Activated naive CD8-positive, alpha-beta T cell treated with anti-CD3 and anti-CD28 coated beads, Interleukin-2, amount 10 ng/mL, durations not matched to agents 7 days and 5 days (primary cell): ENCODE results near the gene CA10. TPM values are rescaled to one million over a fixed set of nuclear protein-coding genes. Genes with fewer than 3 reads are reported as not detected.

Source experiments
- ATAC-seq: fragments of 150-1000 bp; cut with Tn5 transposase; one replicate; pipeline ENCODE4 v1.10.0; 2021; ENCODE audit warnings: low read depth, moderate library complexity
- POLR2A ChIA-PET: fragments of 350-600 bp; sonication (Branson Sonifier 250); formaldehyde crosslinking; loops from one replicate; lab custom pipeline; 2021; ENCODE audit warnings: antibody characterized with exemption; lab: Charles Lee
- DNase-seq: peaks from one replicate; pipeline ENCODE4 v3.0.0; 2021
- H3K27ac Mint-ChIP-seq: one replicate; pipeline ENCODE4 v1.8.0; 2022; ENCODE audit warnings: mild to moderate bottlenecking, mixed read lengths
- H3K27me3 Mint-ChIP-seq: one replicate; pipeline ENCODE4 v1.8.0; 2022; ENCODE audit warnings: mild to moderate bottlenecking, moderate library complexity, mixed read lengths
- H3K36me3 Mint-ChIP-seq: one replicate; pipeline ENCODE4 v1.8.0; 2021; ENCODE audit warnings: mild to moderate bottlenecking, mixed read lengths
- H3K4me1 Mint-ChIP-seq: one replicate; pipeline ENCODE4 v1.8.0; 2021; ENCODE audit warnings: mixed read lengths
- H3K4me3 Mint-ChIP-seq: one replicate; pipeline ENCODE4 v1.8.0; 2022; ENCODE audit warnings: mild to moderate bottlenecking, moderate library complexity, mixed read lengths
- H3K9me3 Mint-ChIP-seq: one replicate; pipeline ENCODE4 v1.8.0; 2021; ENCODE audit warnings: mixed read lengths
- total RNA-seq, 2 experiments: library from RNA; stranded (reverse); gene quantifications; one replicate each; pipeline ENCODE4 v1.2.3, GENCODE V29; 2021

CA10 gene
- total RNA-seq, 2 experiments from 2014 or later, result 0.20 TPM; not detected in 1

- H3K4me1 Mint-ChIP-seq, result no peaks in the 10 kb centered on the region
- POLR2A ChIA-PET, result no interaction called here
- no peak for ATAC-seq
Observed at GRCh38 chr17:51904379-51904778, 254.1 kb downstream of the CA10 start.

DNA sequence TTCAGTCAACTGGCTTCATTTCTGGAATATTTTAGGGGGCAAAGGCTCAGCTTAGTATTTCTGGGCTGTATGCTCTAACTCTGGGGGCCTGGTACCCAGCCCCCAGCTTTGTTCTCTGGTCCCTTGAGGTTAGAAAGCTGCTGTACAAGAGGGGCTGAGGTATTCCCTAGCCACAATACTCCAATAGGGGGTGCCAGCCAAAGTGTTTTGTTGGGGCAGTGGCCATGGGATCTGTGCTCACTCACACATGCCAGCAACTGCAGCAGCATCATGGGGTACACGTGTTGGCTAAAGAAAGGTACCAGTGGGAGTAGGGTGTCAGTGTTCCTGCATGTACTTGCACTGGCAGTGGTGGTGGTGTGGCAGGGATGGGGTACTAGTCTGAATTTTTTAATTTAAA is 257.3 kb downstream of the CA10 start:
- H3K36me3 Mint-ChIP-seq, result no peaks in the 10 kb centered on the region
- H3K27ac Mint-ChIP-seq, result no peak overlapping the region
- no peak overlapping the region for H3K4me3 Mint-ChIP-seq
- ATAC-seq (no peak), DNase-seq (no peak)
- H3K9me3 Mint-ChIP-seq, result no peaks in the 10 kb centered on the region
- POLR2A ChIA-PET, result no interaction called here
- no peaks in the 10 kb centered on the region for H3K4me1 Mint-ChIP-seq
- H3K27me3 Mint-ChIP-seq, result peaks cover 4% of the 10 kb centered on the region

More at GRCh38 chr17:51904379-51904778, 254.1 kb downstream of the CA10 start:
- no peak for DNase-seq
- Mint-ChIP-seq H3K27ac (no peak overlapping the region), H3K36me3 (no peaks in the 10 kb centered on the region), H3K4me3 (no peak overlapping the region), H3K9me3 (no peaks in the 10 kb centered on the region), H3K27me3 (no peaks in the 10 kb centered on the region)

DNA sequence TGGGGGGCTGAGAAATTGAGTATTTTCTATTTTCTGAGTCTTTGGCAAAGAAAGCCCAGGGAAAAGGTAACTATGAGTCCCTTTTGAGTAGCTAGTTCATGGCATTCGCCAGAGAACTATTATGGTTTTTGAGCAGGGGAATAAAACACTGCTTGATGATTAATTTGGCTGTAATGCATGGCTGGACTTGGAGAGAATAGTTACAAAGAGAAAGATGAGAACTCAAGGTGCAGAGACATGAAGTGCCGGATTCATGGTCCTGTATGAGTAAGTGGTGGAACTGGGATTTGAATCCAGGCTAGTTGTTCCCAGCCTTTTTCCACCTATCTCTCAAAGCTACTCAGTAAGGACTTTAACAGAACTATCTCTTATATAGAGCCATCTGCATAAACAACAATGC is 266.6 kb downstream of the CA10 start:
- Mint-ChIP-seq H3K4me1 (no peaks in the 10 kb centered on the region), H3K27me3 (peaks cover 1% of the 10 kb centered on the region), H3K36me3 (no peaks in the 10 kb centered on the region), H3K9me3 (no peaks in the 10 kb centered on the region), H3K4me3 (no peak overlapping the region), H3K27ac (no peak overlapping the region)
- POLR2A ChIA-PET, result no interaction called here
- ATAC-seq (no peak), DNase-seq (no peak)

DNA sequence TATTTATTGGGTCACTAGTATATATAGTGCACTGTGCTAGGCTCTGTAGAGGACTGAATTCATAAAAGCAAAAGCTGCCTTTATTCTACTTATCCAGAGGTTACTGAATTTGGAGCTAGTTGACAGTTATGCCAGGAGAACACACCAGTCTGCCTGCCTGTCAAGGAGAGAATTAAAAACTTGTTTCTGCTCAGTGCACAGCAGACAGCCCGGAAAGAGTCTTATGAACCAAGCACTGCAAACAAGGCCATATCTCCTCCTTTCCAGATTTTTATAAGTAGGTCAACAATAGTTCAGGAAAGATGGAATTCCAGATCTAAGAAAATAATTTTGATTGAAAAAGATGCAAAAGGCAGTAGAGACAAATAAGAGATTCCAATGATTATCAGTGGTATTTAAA is 267.8 kb downstream of the CA10 start:
- ATAC-seq, result no peak
- H3K27ac Mint-ChIP-seq, result no peak overlapping the region

DNA sequence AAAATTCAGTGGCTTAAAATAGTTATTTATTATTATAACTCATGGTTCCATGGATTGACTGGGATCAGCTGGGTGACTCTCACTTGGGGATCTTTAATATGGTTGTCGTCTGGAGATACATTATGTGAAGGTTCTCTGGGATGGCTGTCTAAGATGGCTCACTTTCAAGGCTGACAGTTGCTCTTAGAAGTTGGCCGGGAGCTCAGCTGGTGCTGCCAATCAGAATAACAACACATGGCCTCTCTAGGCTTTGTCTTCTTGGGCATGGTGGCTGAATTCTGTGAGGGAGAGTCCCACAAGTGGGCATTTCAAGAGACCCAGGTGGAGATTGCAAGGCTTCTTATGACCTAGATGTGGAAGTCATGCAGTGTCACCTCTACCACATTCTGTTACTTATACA is 269.7 kb downstream of the CA10 start:
- H3K27me3 Mint-ChIP-seq, result peaks cover 1% of the 10 kb centered on the region
- H3K4me3 Mint-ChIP-seq, result no peak overlapping the region
- no peaks in the 10 kb centered on the region for H3K9me3 Mint-ChIP-seq
- no peak overlapping the region for H3K27ac Mint-ChIP-seq
- POLR2A ChIA-PET, result no interaction called here
- H3K36me3 Mint-ChIP-seq, result no peaks in the 10 kb centered on the region
- no peaks in the 10 kb centered on the region for H3K4me1 Mint-ChIP-seq
- DNase-seq (no peak), ATAC-seq (no peak)

More for the DNA sequence above, 267.8 kb downstream of the CA10 start:
- peaks cover 1% of the 10 kb centered on the region for H3K27me3 Mint-ChIP-seq
- no peak overlapping the region for H3K4me3 Mint-ChIP-seq
- DNase-seq, result no peak
- POLR2A ChIA-PET, result no interaction called here
- H3K36me3 Mint-ChIP-seq, result no peaks in the 10 kb centered on the region
- no peaks in the 10 kb centered on the region for H3K4me1 Mint-ChIP-seq
- H3K9me3 Mint-ChIP-seq, result no peaks in the 10 kb centered on the region

- no peak overlapping the region for H3K4me3 Mint-ChIP-seq
- H3K9me3 Mint-ChIP-seq, result no peaks in the 10 kb centered on the region
- H3K4me1 Mint-ChIP-seq, result no peaks in the 10 kb centered on the region
- no peaks in the 10 kb centered on the region for H3K27me3 Mint-ChIP-seq
- no peaks in the 10 kb centered on the region for H3K36me3 Mint-ChIP-seq
- H3K27ac Mint-ChIP-seq, result no peak overlapping the region
- POLR2A ChIA-PET, result no interaction called here
- DNase-seq (no peak), ATAC-seq (no peak)
Observed at GRCh38 chr17:51876986-51877385, 281.5 kb downstream of the CA10 start.

GRCh38 chr17:51873302-51873701 is 285.2 kb downstream of the CA10 start:
- Mint-ChIP-seq H3K27ac (no peak overlapping the region), H3K4me1 (no peaks in the 10 kb centered on the region), H3K9me3 (no peaks in the 10 kb centered on the region), H3K27me3 (no peaks in the 10 kb centered on the region), H3K36me3 (no peaks in the 10 kb centered on the region), H3K4me3 (no peak overlapping the region)
- DNase-seq (no peak), ATAC-seq (no peak)
- POLR2A ChIA-PET, result no interaction called here

DNA sequence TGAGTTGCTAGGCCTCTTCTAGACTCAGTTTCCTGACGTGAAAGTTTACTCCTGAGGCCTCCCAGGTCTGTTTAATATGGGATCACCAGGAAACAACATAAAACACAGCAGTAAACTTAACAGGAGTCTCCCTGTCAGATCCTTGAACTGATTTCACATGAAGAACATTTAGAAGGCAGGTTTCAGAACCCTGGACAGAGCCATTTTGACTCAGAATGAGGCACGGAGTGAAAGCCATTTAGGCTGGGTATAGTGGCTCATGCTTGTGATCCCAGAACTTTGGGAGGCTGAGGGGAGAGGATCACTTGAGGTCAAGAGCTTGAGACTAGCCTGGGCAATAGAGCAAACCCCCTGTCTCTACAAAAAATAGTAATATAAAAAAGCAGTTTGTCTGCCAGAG is 289.1 kb downstream of the CA10 start:
- POLR2A ChIA-PET, result no interaction called here

GRCh38 chr17:51860954-51861561 is 297.5 kb downstream of the CA10 start:
- H3K27ac Mint-ChIP-seq, result no peak overlapping the region
- no peak overlapping the region for H3K4me3 Mint-ChIP-seq
- H3K9me3 Mint-ChIP-seq, result peaks cover 1% of the 10 kb centered on the region
- POLR2A ChIA-PET, result no interaction called here
- DNase-seq, result no peak
- peaks cover 9% of the 10 kb centered on the region for H3K27me3 Mint-ChIP-seq
- no peaks in the 10 kb centered on the region for H3K36me3 Mint-ChIP-seq
- H3K4me1 Mint-ChIP-seq, result no peaks in the 10 kb centered on the region
- ATAC-seq, result no peak

More for the DNA sequence above, 289.1 kb downstream of the CA10 start:
- no peak for DNase-seq
- Mint-ChIP-seq H3K27me3 (no peaks in the 10 kb centered on the region), H3K9me3 (peaks cover under 1% of the 10 kb centered on the region), H3K27ac (no peak overlapping the region), H3K36me3 (no peaks in the 10 kb centered on the region), H3K4me3 (no peak overlapping the region), H3K4me1 (no peaks in the 10 kb centered on the region)
- ATAC-seq, result no peak

DNA sequence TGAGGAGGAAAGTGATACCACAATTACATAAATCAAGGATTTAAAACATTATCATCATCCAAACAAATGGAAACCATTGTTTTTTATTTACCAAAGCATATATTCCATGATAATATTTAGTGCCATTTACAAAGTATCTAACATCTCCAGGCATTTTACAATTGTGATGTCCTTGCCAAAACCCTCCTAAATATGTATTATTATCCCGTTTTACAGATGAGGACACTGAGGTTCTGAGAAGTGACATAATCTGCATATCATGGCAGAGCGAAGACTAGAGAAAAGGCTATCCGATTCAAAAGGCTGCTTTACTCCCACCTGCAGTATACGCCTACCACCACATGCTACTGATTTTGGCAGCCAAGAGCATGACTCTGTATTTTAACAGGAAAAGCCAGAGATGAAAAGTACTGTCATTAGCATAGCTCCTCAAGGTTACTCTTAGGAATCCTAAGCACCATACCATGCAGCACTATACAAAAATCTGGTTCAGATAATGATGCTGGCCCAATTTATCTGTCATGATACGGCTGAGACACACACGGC is 301.4 kb downstream of the CA10 start:
- no peaks in the 10 kb centered on the region for H3K36me3 Mint-ChIP-seq
- POLR2A ChIA-PET, result no interaction called here
- DNase-seq, result no peak

GRCh38 chr17:51855806-51856205 is 302.7 kb downstream of the CA10 start:
- H3K9me3 Mint-ChIP-seq, result no peaks in the 10 kb centered on the region
- POLR2A ChIA-PET, result no interaction called here
- no peaks in the 10 kb centered on the region for H3K4me1 Mint-ChIP-seq
- no peak overlapping the region for H3K4me3 Mint-ChIP-seq
- H3K27me3 Mint-ChIP-seq, result peaks cover 8% of the 10 kb centered on the region
- ATAC-seq (no peak), DNase-seq (no peak)
- no peak overlapping the region for H3K27ac Mint-ChIP-seq
- H3K36me3 Mint-ChIP-seq, result no peaks in the 10 kb centered on the region

More for the DNA sequence above, 301.4 kb downstream of the CA10 start:
- no peak for ATAC-seq
- Mint-ChIP-seq H3K4me1 (no peaks in the 10 kb centered on the region), H3K27ac (no peak overlapping the region), H3K9me3 (no peaks in the 10 kb centered on the region), H3K27me3 (peaks cover 11% of the 10 kb centered on the region), H3K4me3 (no peak overlapping the region)

DNA sequence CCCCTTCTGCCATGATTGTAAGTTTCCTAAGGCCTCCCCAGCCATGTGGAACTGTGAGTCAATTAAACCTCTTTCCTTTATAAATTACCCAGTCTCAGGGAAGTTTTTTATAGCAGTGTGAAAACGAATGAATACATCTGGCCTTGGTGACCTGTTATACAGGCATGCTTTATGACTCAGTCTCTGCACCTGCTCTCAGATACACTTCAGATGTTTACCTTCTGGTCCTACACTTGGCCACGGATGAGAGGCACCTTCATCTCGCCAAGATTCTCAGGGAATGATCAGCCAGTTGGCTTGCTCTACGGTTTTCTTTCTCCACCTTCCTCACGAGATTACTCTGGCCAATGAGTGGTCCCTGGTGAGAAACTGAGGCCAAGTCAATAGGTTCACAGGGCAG is 304.7 kb downstream of the CA10 start:
- ATAC-seq, result no peak
- Mint-ChIP-seq H3K4me1 (no peaks in the 10 kb centered on the region), H3K27ac (peak overlapping the region; percentile 38), H3K27me3 (peaks cover 7% of the 10 kb centered on the region), H3K4me3 (no peak overlapping the region), H3K9me3 (no peaks in the 10 kb centered on the region), H3K36me3 (no peaks in the 10 kb centered on the region)
- DNase-seq, result no peak
- POLR2A ChIA-PET, result no interaction called here

DNA sequence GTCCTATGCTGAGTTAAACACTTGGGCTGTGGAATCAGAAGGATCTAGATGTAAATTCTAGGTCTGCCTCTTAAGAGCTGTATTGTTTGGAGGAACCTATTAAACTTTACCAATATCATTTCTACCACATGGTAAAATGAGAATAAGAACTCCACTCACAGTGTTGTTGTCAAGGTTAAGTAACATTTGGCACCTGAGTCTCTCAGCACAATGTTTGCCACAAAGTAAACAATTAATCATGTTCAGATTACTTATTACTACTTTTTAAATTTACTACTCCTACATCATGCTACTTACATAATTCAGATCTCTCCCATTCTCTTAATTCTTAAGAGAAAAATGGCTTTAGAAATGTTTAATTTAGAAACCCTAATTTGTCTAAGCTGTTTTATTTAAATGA is 305.9 kb downstream of the CA10 start:
- Mint-ChIP-seq H3K4me1 (no peaks in the 10 kb centered on the region), H3K4me3 (no peak overlapping the region), H3K36me3 (no peaks in the 10 kb centered on the region), H3K27me3 (peaks cover 7% of the 10 kb centered on the region), H3K9me3 (no peaks in the 10 kb centered on the region), H3K27ac (no peak overlapping the region)
- POLR2A ChIA-PET, result no interaction called here
- ATAC-seq (no peak), DNase-seq (no peak)

GRCh38 chr17:51850201-51850600 is 308.3 kb downstream of the CA10 start:
- no peaks in the 10 kb centered on the region for H3K36me3 Mint-ChIP-seq
- POLR2A ChIA-PET, result no interaction called here
- no peak for DNase-seq
- no peak overlapping the region for H3K27ac Mint-ChIP-seq
- ATAC-seq, result no peak
- no peaks in the 10 kb centered on the region for H3K9me3 Mint-ChIP-seq
- peaks cover 3% of the 10 kb centered on the region for H3K27me3 Mint-ChIP-seq
- H3K4me1 Mint-ChIP-seq, result no peaks in the 10 kb centered on the region
- H3K4me3 Mint-ChIP-seq, result no peak overlapping the region
